HepG2 (cell line): ENCODE results near the gene ATP6V1G2. TPM values are rescaled to one million over a fixed set of nuclear protein-coding genes. Genes with fewer than 3 reads are reported as not detected.

ENCODE experiments used
- ATAC-seq: fragments of 200-7000 bp; cut with Tn5 transposase; 3 replicates; pipeline ENCODE4 v1.9.1; 2020; ENCODE audit warnings: mild to moderate bottlenecking, moderate library complexity
- BruUV-seq: library from RNA; stranded (reverse); fragments of 400-500 nt; replicated peaks from 2 replicates; lab custom pipeline; 2021; lab: Mats Ljungman, UMichigan
- CTCF ChIA-PET: fragments of 300-600 bp; formaldehyde crosslinking; extraction: SDS; loops from one replicate; lab custom pipeline; 2021; ENCODE audit warnings: low total read pairs, inconsistent platforms, low intra/inter-chr PET ratio; lab: Yijun Ruan, JAX
- POLR2A ChIA-PET: fragments of 350-600 bp; sonication (Branson Sonifier 250); formaldehyde crosslinking; loops from one replicate; lab custom pipeline; 2020; ENCODE audit warnings: antibody characterized with exemption, inconsistent platforms; lab: Yijun Ruan, JAX
- DNase-seq: peaks from one replicate; pipeline ENCODE4 v3.0.0-alpha.2; 2015; ENCODE audit warnings: low spot score
- FAIRE-seq: peaks from 3 replicates; lab custom pipeline; 2011; peaks lifted over from hg19 to GRCh38; lab: Jason Lieb, UNC
- H2AFZ ChIP-seq: one replicate; pipeline ENCODE4 v1.6.1; 2011; ENCODE audit warnings: low read length, inconsistent platforms
- H3K27ac ChIP-seq: fragments of 300-600 bp; 3 replicates; pipeline ENCODE4 v1.8.0; 2011; ENCODE audit warnings: mixed run types, mild to moderate bottlenecking, mixed read lengths, low read length, inconsistent platforms; ENCODE audit not compliant: insufficient read depth; ENCODE audit errors: extremely low read length
- H3K27me3 ChIP-seq, 2 experiments: fragments of 200-600 bp in 1 of 2; 2 replicates in 1 of 2; 3 replicates in 1 of 2; pipeline versions ENCODE4 v1.6.0 to v1.8.0; 2011; ENCODE audit warnings: low read length in 2 of 2, mild to moderate bottlenecking in 2 of 2, moderate library complexity in 2 of 2, inconsistent platforms in 1 of 2; ENCODE audit not compliant: insufficient read depth in 2 of 2, control insufficient read depth in 1 of 2
- H3K36me3 ChIP-seq, 2 experiments: fragments of 200-600 bp in 1 of 2; replicated peaks in 1 of 2; 2 replicates in 1 of 2; 3 replicates in 1 of 2; pipeline versions ENCODE4 v1.5.1 to v1.8.0; 2011; ENCODE audit warnings: low read length in 2 of 2, inconsistent platforms in 1 of 2; ENCODE audit not compliant: insufficient read depth in 2 of 2, control insufficient read depth in 1 of 2
- H3K4me1 ChIP-seq: 2 replicates; pipeline ENCODE4 v1.5.1; 2012; ENCODE audit warnings: low read length, inconsistent platforms; ENCODE audit not compliant: insufficient read depth
- H3K4me2 ChIP-seq: 2 replicates; pipeline ENCODE4 v1.6.0; 2011; ENCODE audit warnings: low read depth, low read length, inconsistent platforms
- H3K4me3 ChIP-seq, 3 experiments: fragments of 200-600 bp in 1 of 3; sonication (generic), shearing (Covaris generic) in 1 of 3; replicated peaks in 1 of 3; 2 replicates each; pipeline ENCODE4 v1.5.1; 2011 to 2016; ENCODE audit warnings: low read length in 3 of 3, inconsistent platforms in 2 of 3, low read depth in 2 of 3, mild to moderate bottlenecking in 2 of 3, control low read depth in 1 of 3, mixed read lengths in 1 of 3; ENCODE audit not compliant: insufficient read depth in 1 of 3
- H3K79me2 ChIP-seq: one replicate; pipeline ENCODE4 v1.6.1; 2011; ENCODE audit warnings: low read length, inconsistent platforms; ENCODE audit not compliant: insufficient read depth
- H3K9ac ChIP-seq: 2 replicates; pipeline ENCODE4 v1.6.0; 2011; ENCODE audit warnings: mild to moderate bottlenecking, low read depth, low read length, inconsistent platforms; ENCODE audit not compliant: insufficient read depth
- H3K9me3 ChIP-seq: 2 replicates; pipeline ENCODE4 v1.5.1; 2012; ENCODE audit warnings: mild to moderate bottlenecking, low read length
- H4K20me1 ChIP-seq: 2 replicates; pipeline ENCODE4 v1.6.0; 2011; ENCODE audit warnings: inconsistent platforms, mild to moderate bottlenecking, low read length, moderate library complexity; ENCODE audit not compliant: insufficient read depth
- CHD2 ChIP-seq: IDR thresholded peaks from 2 replicates; pipeline ENCODE4 v1.6.1; 2011; ENCODE audit warnings: low read depth, low read length, improper control_type of control experiment
- FLYWCH1 ChIP-seq: sonication (generic); formaldehyde crosslinking; IDR thresholded peaks from 2 replicates; pipeline ENCODE4 v1.8.1; 2023; ENCODE audit warnings: mild to moderate bottlenecking, missing genetic modification reagents
- MATR3 ChIP-seq: sonication (generic); formaldehyde crosslinking; IDR thresholded peaks from 2 replicates; pipeline ENCODE4 v1.4.0; 2020; ENCODE audit warnings: missing genetic modification reagents
- MAZ ChIP-seq, 2 experiments: sonication (generic) in 1 of 2; formaldehyde crosslinking in 1 of 2; IDR thresholded peaks; 2 replicates each; pipeline versions ENCODE4 v1.5.0 to v1.6.1; 2012 to 2020; ENCODE audit warnings: low read depth in 2 of 2, mild to moderate bottlenecking in 2 of 2, borderline replicate concordance in 1 of 2, improper control_type of control experiment in 1 of 2, low read length in 1 of 2, missing genetic modification reagents in 1 of 2, moderate library complexity in 1 of 2
- NRL ChIP-seq: sonication (generic); formaldehyde crosslinking; IDR thresholded peaks from 2 replicates; pipeline ENCODE4 v1.5.0; 2020; ENCODE audit warnings: missing genetic modification reagents, mild to moderate bottlenecking, moderate library complexity, borderline replicate concordance
- PATZ1 ChIP-seq: sonication (generic); formaldehyde crosslinking; IDR thresholded peaks from 2 replicates; pipeline ENCODE4 v1.4.0; 2020; ENCODE audit warnings: missing genetic modification reagents
- PAWR ChIP-seq: sonication (generic); formaldehyde crosslinking; IDR thresholded peaks from 2 replicates; pipeline ENCODE4 v1.4.0; 2020; ENCODE audit warnings: missing genetic modification reagents, mild to moderate bottlenecking, borderline replicate concordance
- RBFOX2 ChIP-seq: fragments of 200-400 bp; formaldehyde crosslinking; IDR thresholded peaks from 2 replicates; pipeline ENCODE4 v1.6.1; 2017; ENCODE audit warnings: low read depth, mild to moderate bottlenecking, low read length
- RFX1 ChIP-seq: fragments of 450-650 bp; IDR thresholded peaks from 2 replicates; pipeline ENCODE4 v1.6.1; 2017
- RNF219 ChIP-seq: sonication (generic); formaldehyde crosslinking; IDR thresholded peaks from 2 replicates; pipeline ENCODE4 v1.5.0; 2020; ENCODE audit warnings: mild to moderate bottlenecking, missing genetic modification reagents
- ZFP36L1 ChIP-seq: sonication (generic); formaldehyde crosslinking; IDR thresholded peaks from 2 replicates; pipeline ENCODE4 v1.8.0; 2022; ENCODE audit warnings: mild to moderate bottlenecking, missing genetic modification reagents, moderate library complexity
- ZNF12 ChIP-seq: sonication (generic); formaldehyde crosslinking; IDR thresholded peaks from 2 replicates; pipeline ENCODE4 v1.5.0; 2020; ENCODE audit warnings: missing genetic modification reagents
- ZNF281 ChIP-seq: sonication (generic); formaldehyde crosslinking; IDR thresholded peaks from 2 replicates; pipeline ENCODE4 v1.4.0; 2020; ENCODE audit warnings: missing genetic modification reagents, borderline replicate concordance
- ZNF564 ChIP-seq: sonication (generic); formaldehyde crosslinking; IDR thresholded peaks from 2 replicates; pipeline ENCODE4 v1.8.1; 2023; ENCODE audit warnings: mild to moderate bottlenecking, missing genetic modification reagents
- ZNF83 ChIP-seq: sonication (generic); formaldehyde crosslinking; IDR thresholded peaks from 2 replicates; pipeline ENCODE4 v1.4.0; 2020; ENCODE audit warnings: missing genetic modification reagents, mild to moderate bottlenecking, borderline replicate concordance
- ZSCAN20 ChIP-seq: sonication (generic); formaldehyde crosslinking; IDR thresholded peaks from 2 replicates; pipeline ENCODE4 v1.4.0; 2020; ENCODE audit warnings: missing genetic modification reagents, mild to moderate bottlenecking, borderline replicate concordance
- WGBS: methylation state at CpG from one replicate; pipeline ENCODE4 v1.1.6; 2017; ENCODE audit warnings: low lambda C conversion rate; 5-methylcytosine and 5-hydroxymethylcytosine counted together
- in situ Hi-C: cut with HindIII; loops from 2 replicates; pipeline ENCODE4 v1.10.0; 2017; ENCODE audit warnings: low pct_unique_long_range_greater_than_20kb; ENCODE audit not compliant: extremely low pct_ligation_motif_present
- intact Hi-C: fragments of 100-400 bp; cut with micrococcal nuclease; formaldehyde crosslinking; loops from one replicate; pipeline ENCODE4 v1.10.0; 2022; ENCODE audit not compliant: unreplicated experiment
- polyA plus RNA-seq, 8 experiments: library from polyadenylated mRNA; depleted of rRNA in 3 of 8; stranded (reverse) in 7 of 8; unstranded in 1 of 8; fragments of >200 nt; fragmentation: Illumina TruSeq in 4 of 8; extraction: Trizol in 4 of 8; gene quantifications; 2 replicates each; pipeline versions ENCODE4 v1.2.1 to v1.2.3, GENCODE V29; 2011 to 2016; ENCODE audit warnings: low read depth in 4 of 8, missing spikeins in 1 of 8, mixed read lengths in 1 of 8; ENCODE audit not compliant: insufficient read depth in 1 of 8
- total RNA-seq, 5 experiments: library from RNA; depleted of rRNA; stranded (reverse); fragments of >200 nt; fragmentation: Illumina TruSeq; extraction: Trizol; gene quantifications; 2 replicates each; pipeline ENCODE4 v1.2.3, GENCODE V29; 2016; ENCODE audit warnings: low read depth in 1 of 5

ATP6V1G2 gene
- total and polyA plus RNA-seq, 2 of the 13 experiments (the other 11 are each of a cell fraction or from before 2014, with no cell fraction given): 0.27 to 0.83 TPM

GRCh38 chr6:31541059-31541657 lies 5.2 kb downstream of the ATP6V1G2 start:
- DNase-seq (peak; percentile 63), FAIRE-seq (no peak), ATAC-seq (peak; percentile 5; the same call in 1 of the 3 replicates)
- 1% methylated on average over 21 of the region's 21 CpGs for WGBS
- H3K4me1 ChIP-seq: peaks cover 59% of the 10 kb centered on the region
- H4K20me1 ChIP-seq: peaks cover 48% of the 10 kb centered on the region
- POLR2A ChIA-PET: interaction anchor here (0.8 to 6.9 kb wide), 30 partner anchors 7 to 627 kb away, joined by 3 to 123 read pairs (median 6); partner anchors contain the start of genes AIF1, APOM, BAG6 and C6orf47
- CTCF ChIA-PET: no interaction called here
- H3K79me2 ChIP-seq: peaks cover 63% of the 10 kb centered on the region
- H3K4me2 ChIP-seq: peak overlapping the region; percentile 99
- no peak overlapping the region for H2AFZ ChIP-seq
- H3K9me3 ChIP-seq: no peaks in the 10 kb centered on the region
- peak overlapping the region; percentile 95 for H3K27ac ChIP-seq
- intact Hi-C loops (loop anchor here (10.0 kb wide), 1 partner anchor 114 kb away; the partner anchor contains the start of genes APOM and BAG6), in situ Hi-C loops (no loop called here)
- BruUV-seq: TSS peak; percentile 72
- H3K4me3 ChIP-seq: peak overlapping the region; percentile 66 to 99 (median 83)
- H3K36me3 ChIP-seq: peaks cover 17 to 42% of the 10 kb centered on the region in 2 experiments
- peak overlapping the region; percentile 96 for H3K9ac ChIP-seq
- no peaks in the 10 kb centered on the region; a peak in 2 of 5 replicates for H3K27me3 ChIP-seq
- TF ChIP-seq MAZ (IDR thresholded peaks at IDR 0.05; ENCODE audit: borderline replicate concordance, low read depth, low read length) (no peak), MAZ (CRISPR knock-in tag; IDR thresholded peaks at IDR 0.05; ENCODE audit: low read depth) (0 out of 2 replicates have a peak, but pooled peaks have one; percentile 65), PATZ1 (CRISPR knock-in tag) (peak; percentile 43; the same call in 1 of the 2 replicates), ZNF281 (CRISPR knock-in tag) (peak; percentile 94), ZNF83 (CRISPR knock-in tag) (0 out of 2 replicates have a peak, but pooled peaks have one; percentile 63), CHD2 (no peak), PAWR (CRISPR knock-in tag) (no peak), ZFP36L1 (CRISPR knock-in tag) (peak; percentile 67; the same call in 1 of the 2 replicates), ZNF12 (CRISPR knock-in tag) (0 out of 2 replicates have a peak, but pooled peaks have one; percentile 46), ZSCAN20 (CRISPR knock-in tag) (no peak), ZNF564 (no peak), FLYWCH1 (CRISPR knock-in tag) (no peak), NRL (CRISPR knock-in tag) (no peak), RBFOX2 (no peak), MATR3 (CRISPR knock-in tag) (no peak), RFX1 (no peak), RNF219 (no peak)
